Measurements from ENCODE around the gene GPR84. TPM values are rescaled to one million over a fixed set of nuclear protein-coding genes. Genes with fewer than 3 reads are reported as not detected.
A peak's percentile ranks its signal among the peaks of the same experiment; 100 is the strongest.

GPR84 gene
- total and polyA plus RNA-seq, 2 donors (not counting 1 experiment from before 2014, with no cell fraction given): 0.16 TPM; not detected in 1

DNA sequence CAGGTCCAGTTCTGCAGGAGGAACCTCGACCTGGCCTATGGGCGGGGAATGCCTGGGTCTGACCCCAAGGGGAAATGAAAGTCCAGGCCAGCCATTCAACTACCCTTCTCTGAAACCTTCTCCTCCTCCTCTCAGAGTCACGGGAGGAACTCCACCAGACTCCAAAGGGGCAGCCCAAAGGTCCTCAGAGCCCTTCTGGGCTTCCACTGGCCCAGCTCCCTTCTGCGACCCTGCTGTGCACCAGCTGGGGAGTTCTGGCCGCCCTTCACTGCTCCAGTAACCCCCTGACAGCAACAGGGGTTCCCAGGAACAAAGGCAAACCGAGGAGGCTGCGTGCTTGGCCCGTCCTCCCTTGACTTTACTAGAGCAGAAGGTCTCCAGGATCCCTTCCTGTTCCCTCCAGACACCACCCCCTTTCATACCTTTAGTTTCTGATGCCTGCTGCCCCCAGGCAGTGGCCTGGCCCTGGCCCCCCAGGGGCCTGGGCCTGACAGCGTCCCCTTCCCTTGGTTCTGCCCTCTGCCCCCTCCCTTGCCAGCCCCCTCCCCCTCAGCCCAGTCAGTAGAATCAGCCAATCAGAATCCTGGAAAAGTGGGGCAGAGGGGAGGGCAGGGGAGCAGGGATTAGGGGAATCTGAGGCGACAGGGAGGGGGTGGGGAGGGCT, 21.1 kb upstream of the GPR84 start:
- intact Hi-C loops (cut with micrococcal nuclease): no loop called here
- Histone ChIP-seq H3K4me2 (replicated peaks; ENCODE audit: low read depth, low read length, poor library complexity, severe bottlenecking) (peak overlapping the region; percentile 78), H3K4me1 (ENCODE audit: control insufficient read depth in 2 of 2, insufficient read depth in 2 of 2, low read length in 2 of 2) (peaks cover 75 to 86% of the 10 kb centered on the region in 2 donors), H3K27me3 (replicated peaks in 1 of 4; ENCODE audit: control extremely low read depth in 1 of 4, control insufficient read depth in 3 of 4, insufficient read depth in 4 of 4, low read length in 3 of 4) (no peaks in the 10 kb centered on the region), H3K27ac (ENCODE audit: low read length in 2 of 2) (peak overlapping the region; percentile 75 to 85), H3K9me3 (ENCODE audit: control extremely low read depth in 1 of 3, control insufficient read depth in 2 of 3, insufficient read depth in 1 of 3, low read length in 2 of 3) (no peaks in the 10 kb centered on the region), H4K20me1 (ENCODE audit: control insufficient read depth, insufficient read depth, low read length, poor library complexity, severe bottlenecking) (no peaks in the 10 kb centered on the region), H2AFZ (ENCODE audit: insufficient read depth, low read depth, low read length, poor library complexity, severe bottlenecking) (peak overlapping the region; percentile 61), H3K79me2 (ENCODE audit: control insufficient read depth, insufficient read depth, low read length) (peaks cover 7% of the 10 kb centered on the region), H3K36me3 (replicated peaks in 1 of 2; ENCODE audit: control extremely low read depth in 1 of 2, control insufficient read depth in 1 of 2, extremely low read depth in 1 of 2, insufficient read depth in 2 of 2, low read length in 1 of 2) (peaks cover 0 to 10% of the 10 kb centered on the region in 2 experiments), H3K9ac (ENCODE audit: low read length) (peak overlapping the region; percentile 36), H3K4me3 (ENCODE audit: control extremely low read depth in 1 of 5, extremely low read depth in 1 of 5, insufficient read depth in 1 of 5, low read depth in 2 of 5, low read length in 4 of 5) (peak overlapping the region in 3 of 5 experiments; percentile 1 to 31 (median 4))
- Mint-ChIP-seq H3K4me1 (peaks cover 69% of the 10 kb centered on the region), H3K27me3 (no peaks in the 10 kb centered on the region), H3K9me3 (ENCODE audit: insufficient read depth) (no peaks in the 10 kb centered on the region), H3K4me3 (peak overlapping the region; percentile 55), H3K27ac (peak overlapping the region; percentile 80)
- ATAC-seq (ENCODE audit: low read depth) (peak; percentile 62), DNase-seq (peak; percentile 73)
- ChIA-PET CTCF (interaction anchor here (0.7 to 3.6 kb wide), 7 partner anchors 10 to 194 kb away, joined by 3 to 26 read pairs (median 4); no protein-coding TSS in a partner anchor), POLR2A (no interaction called here)
- TF ChIP-seq, protein P1, sequence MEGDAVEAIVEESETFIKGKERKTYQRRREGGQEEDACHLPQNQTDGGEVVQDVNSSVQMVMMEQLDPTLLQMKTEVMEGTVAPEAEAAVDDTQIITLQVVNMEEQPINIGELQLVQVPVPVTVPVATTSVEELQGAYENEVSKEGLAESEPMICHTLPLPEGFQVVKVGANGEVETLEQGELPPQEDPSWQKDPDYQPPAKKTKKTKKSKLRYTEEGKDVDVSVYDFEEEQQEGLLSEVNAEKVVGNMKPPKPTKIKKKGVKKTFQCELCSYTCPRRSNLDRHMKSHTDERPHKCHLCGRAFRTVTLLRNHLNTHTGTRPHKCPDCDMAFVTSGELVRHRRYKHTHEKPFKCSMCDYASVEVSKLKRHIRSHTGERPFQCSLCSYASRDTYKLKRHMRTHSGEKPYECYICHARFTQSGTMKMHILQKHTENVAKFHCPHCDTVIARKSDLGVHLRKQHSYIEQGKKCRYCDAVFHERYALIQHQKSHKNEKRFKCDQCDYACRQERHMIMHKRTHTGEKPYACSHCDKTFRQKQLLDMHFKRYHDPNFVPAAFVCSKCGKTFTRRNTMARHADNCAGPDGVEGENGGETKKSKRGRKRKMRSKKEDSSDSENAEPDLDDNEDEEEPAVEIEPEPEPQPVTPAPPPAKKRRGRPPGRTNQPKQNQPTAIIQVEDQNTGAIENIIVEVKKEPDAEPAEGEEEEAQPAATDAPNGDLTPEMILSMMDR (IDR thresholded peaks at IDR 0.05): no peak
- TF ChIP-seq EZH2 (IDR thresholded peaks at IDR 0.05; ENCODE audit: borderline replicate concordance, insufficient read depth, low read depth, low read length, poor library complexity, severe bottlenecking): no peak
- 15% methylated on average over 8 of the region's 10 CpGs for WGBS (ENCODE audit: insufficient coverage)

- Histone ChIP-seq H3K27ac (ENCODE audit: low read length in 2 of 2) (peak within 1 kb of the TSS; percentile 75 to 85), H3K9ac (ENCODE audit: low read length) (peak within 1 kb of the TSS; percentile 36)
Observed at GRCh38 chr12:54384591-54385041, 20.3 kb upstream of the GPR84 start, which contains the start of gene ZNF385A. Gene ZNF385A, minus strand, starts transcription at chr12:54384733. Its CDS starts 219 bp downstream, at chr12:54384514.

More at GRCh38 chr12:54384591-54385041, 20.3 kb upstream of the GPR84 start, which contains the start of gene ZNF385A:
- ATAC-seq (ENCODE audit: low read depth): peak; percentile 67
- peaks cover 15% of the 10 kb centered on the region for H3K79me2 ChIP-seq (ENCODE audit: control insufficient read depth, insufficient read depth, low read length)
- no peaks in the 10 kb centered on the region for H3K27me3 ChIP-seq (replicated peaks in 1 of 4; ENCODE audit: control extremely low read depth in 1 of 4, control insufficient read depth in 3 of 4, insufficient read depth in 4 of 4, low read length in 3 of 4)
- TF ChIP-seq EZH2 (IDR thresholded peaks at IDR 0.05; ENCODE audit: borderline replicate concordance, insufficient read depth, low read depth, low read length, poor library complexity, severe bottlenecking): no peak
- H4K20me1 ChIP-seq (ENCODE audit: control insufficient read depth, insufficient read depth, low read length, poor library complexity, severe bottlenecking): no peaks in the 10 kb centered on the region
- H3K9me3 ChIP-seq (ENCODE audit: control extremely low read depth in 1 of 3, control insufficient read depth in 2 of 3, insufficient read depth in 1 of 3, low read length in 2 of 3): no peaks in the 10 kb centered on the region
- peak within 1 kb of the TSS in 4 of 5 experiments; percentile 1 to 41 (median 18) for H3K4me3 ChIP-seq (ENCODE audit: control extremely low read depth in 1 of 5, extremely low read depth in 1 of 5, insufficient read depth in 1 of 5, low read depth in 2 of 5, low read length in 4 of 5)
- H3K4me2 ChIP-seq (replicated peaks; ENCODE audit: low read depth, low read length, poor library complexity, severe bottlenecking): peak within 1 kb of the TSS; percentile 78
- peaks cover 0 to 13% of the 10 kb centered on the region in 2 experiments for H3K36me3 ChIP-seq (replicated peaks in 1 of 2; ENCODE audit: control extremely low read depth in 1 of 2, control insufficient read depth in 1 of 2, extremely low read depth in 1 of 2, insufficient read depth in 2 of 2, low read length in 1 of 2)
- no peaks in the 10 kb centered on the region for H3K9me3 Mint-ChIP-seq (ENCODE audit: insufficient read depth)
- H3K4me1 ChIP-seq (ENCODE audit: control insufficient read depth in 2 of 2, insufficient read depth in 2 of 2, low read length in 2 of 2): peaks cover 71 to 86% of the 10 kb centered on the region in 2 donors
- peak; percentile 71 for DNase-seq
- WGBS (ENCODE audit: insufficient coverage): no CpG with 5 or more reads among the region's 1 CpG
- H3K4me3 Mint-ChIP-seq: peak within 1 kb of the TSS; percentile 55
- ChIA-PET POLR2A (no interaction called here), CTCF (interaction anchor here (0.9 to 3.6 kb wide), 7 partner anchors 11 to 170 kb away, joined by 3 to 26 read pairs (median 4); no protein-coding TSS in a partner anchor)
- peak within 1 kb of the TSS; percentile 80 for H3K27ac Mint-ChIP-seq
- H2AFZ ChIP-seq (ENCODE audit: insufficient read depth, low read depth, low read length, poor library complexity, severe bottlenecking): peak within 1 kb of the TSS; percentile 61
- H3K27me3 Mint-ChIP-seq: no peaks in the 10 kb centered on the region
- H3K4me1 Mint-ChIP-seq: peaks cover 65% of the 10 kb centered on the region
- intact Hi-C loops (cut with micrococcal nuclease): no loop called here
